HG02938 (cell line): Measurements from ENCODE around the gene GPR143.
"Not testable (repeated sequence)": the region's sequence is repeated elsewhere in the genome, so short reads cannot be mapped to it uniquely, and the experiment has no call there.

Source experiments
- ATAC-seq: cut with Tn5 transposase; IDR thresholded peaks from one replicate; pipeline ENCODE4 v1.9.1; 2021; ENCODE audit warnings: mild to moderate bottlenecking, moderate library complexity; ENCODE audit not compliant: unreplicated experiment

Gene GPR143

GRCh38 chrX:9770319-9770718 lies 4.7 kb upstream of the GPR143 start:
- no peak for ATAC-seq

- ATAC-seq = not testable (repeated sequence)
Observed at GRCh38 chrX:9768321-9768839, 2.7 kb upstream of the GPR143 start.

GRCh38 chrX:9767375-9767774 lies 1.7 kb upstream of the GPR143 start:
- no peak for ATAC-seq

GRCh38 chrX:9765072-9765736 lies 443 bp downstream of the GPR143 start:
- no peak for ATAC-seq

- no peak for ATAC-seq
Observed at GRCh38 chrX:9759337-9759736, 6.3 kb downstream of the GPR143 start.

- ATAC-seq = no peak
Observed at GRCh38 chrX:9758021-9758638, 7.5 kb downstream of the GPR143 start.

GRCh38 chrX:9757366-9757765 lies 8.3 kb downstream of the GPR143 start:
- no peak for ATAC-seq

GRCh38 chrX:9749146-9749692 lies 16.4 kb downstream of the GPR143 start:
- ATAC-seq = no peak

GRCh38 chrX:9747644-9748043 lies 18.0 kb downstream of the GPR143 start:
- ATAC-seq = no peak

GRCh38 chrX:9746148-9746888 lies 19.3 kb downstream of the GPR143 start:
- ATAC-seq = no peak

- ATAC-seq = no peak
Observed at GRCh38 chrX:9745417-9746115, 20.1 kb downstream of the GPR143 start.

- ATAC-seq = no peak
Observed at GRCh38 chrX:9739130-9739529, 26.5 kb downstream of the GPR143 start.

GRCh38 chrX:9738151-9738550 lies 27.5 kb downstream of the GPR143 start:
- no peak for ATAC-seq

GRCh38 chrX:9737363-9737762 lies 28.3 kb downstream of the GPR143 start:
- no peak for ATAC-seq

- ATAC-seq = no peak
Observed at GRCh38 chrX:9730752-9731151, 34.9 kb downstream of the GPR143 start.

GRCh38 chrX:9730078-9730477 lies 35.6 kb downstream of the GPR143 start:
- ATAC-seq = no peak

GRCh38 chrX:9729171-9729885 lies 36.3 kb downstream of the GPR143 start:
- no peak for ATAC-seq

- ATAC-seq = no peak
Observed at GRCh38 chrX:9728261-9728660, 37.4 kb downstream of the GPR143 start.

GRCh38 chrX:9724711-9725110 lies 40.9 kb downstream of the GPR143 start:
- no peak for ATAC-seq

- ATAC-seq = no peak
Observed at GRCh38 chrX:9717376-9717775, 48.3 kb downstream of the GPR143 start.
